ENCODE results near the gene CEBPB.
"Not testable (repeated sequence)": the region's sequence is repeated elsewhere in the genome, so short reads cannot be mapped to it uniquely, and the experiment has no call there.

Gene CEBPB

DNA sequence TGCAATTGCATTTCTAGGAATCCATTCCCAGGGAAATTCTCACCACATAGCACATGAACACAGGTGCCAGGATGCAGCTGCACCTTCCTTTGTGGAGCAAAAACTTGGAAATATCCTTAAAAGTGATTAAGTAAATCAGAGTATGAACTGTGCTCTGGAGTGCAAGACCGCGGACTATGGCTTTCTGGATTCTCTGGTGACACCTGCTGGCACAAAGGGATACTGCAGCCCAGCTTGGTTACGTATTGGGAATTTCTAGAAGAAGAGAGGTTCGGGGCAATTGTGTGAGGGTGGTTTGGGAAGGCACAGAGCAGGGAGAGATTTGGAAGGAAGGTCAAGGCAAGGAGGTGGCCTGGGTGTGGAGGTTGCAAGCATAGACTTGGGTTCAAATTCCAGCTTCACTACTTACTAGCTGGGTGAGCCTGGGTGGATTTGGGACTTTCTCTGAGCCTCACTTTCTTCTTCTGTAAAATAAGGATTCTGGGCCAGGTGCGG, 21.3 kb upstream of the CEBPB start:
- DNase-seq (ENCODE audit: low read depth), result peak; percentile 86

DNA sequence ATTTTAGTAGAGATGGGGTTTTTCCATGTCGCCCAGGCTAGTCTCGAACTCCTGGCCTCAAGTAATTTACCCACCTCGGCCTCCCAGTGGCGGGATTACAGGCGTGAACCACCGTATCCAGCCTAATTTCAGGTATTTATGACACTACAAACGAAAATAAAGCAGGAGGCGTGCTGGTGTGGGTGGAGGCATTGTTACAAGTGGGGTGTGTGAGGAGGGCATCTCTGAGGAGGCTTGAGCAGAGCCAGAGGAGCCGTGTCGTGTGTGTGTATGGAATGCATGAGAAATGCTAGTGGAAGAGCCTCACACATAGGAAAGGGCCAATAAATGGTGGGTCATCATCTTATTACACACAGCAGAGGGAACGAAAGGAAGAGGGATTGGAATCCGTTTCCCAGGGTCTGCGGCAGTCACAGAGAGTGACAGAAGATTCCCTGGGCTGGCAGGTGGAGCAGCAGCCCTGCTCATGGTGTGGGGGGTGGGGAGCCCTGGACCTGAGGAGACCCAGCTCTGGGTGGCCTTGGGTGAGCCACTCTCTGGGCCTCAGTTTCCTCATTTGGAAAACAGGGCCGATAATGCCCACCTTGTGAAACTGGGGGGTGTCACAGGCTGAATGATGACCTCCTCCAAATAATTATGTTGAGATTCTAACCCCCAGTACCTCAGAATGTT, 19.9 kb upstream of the CEBPB start:
- DNase-seq (ENCODE audit: low read depth), result no peak

DNA sequence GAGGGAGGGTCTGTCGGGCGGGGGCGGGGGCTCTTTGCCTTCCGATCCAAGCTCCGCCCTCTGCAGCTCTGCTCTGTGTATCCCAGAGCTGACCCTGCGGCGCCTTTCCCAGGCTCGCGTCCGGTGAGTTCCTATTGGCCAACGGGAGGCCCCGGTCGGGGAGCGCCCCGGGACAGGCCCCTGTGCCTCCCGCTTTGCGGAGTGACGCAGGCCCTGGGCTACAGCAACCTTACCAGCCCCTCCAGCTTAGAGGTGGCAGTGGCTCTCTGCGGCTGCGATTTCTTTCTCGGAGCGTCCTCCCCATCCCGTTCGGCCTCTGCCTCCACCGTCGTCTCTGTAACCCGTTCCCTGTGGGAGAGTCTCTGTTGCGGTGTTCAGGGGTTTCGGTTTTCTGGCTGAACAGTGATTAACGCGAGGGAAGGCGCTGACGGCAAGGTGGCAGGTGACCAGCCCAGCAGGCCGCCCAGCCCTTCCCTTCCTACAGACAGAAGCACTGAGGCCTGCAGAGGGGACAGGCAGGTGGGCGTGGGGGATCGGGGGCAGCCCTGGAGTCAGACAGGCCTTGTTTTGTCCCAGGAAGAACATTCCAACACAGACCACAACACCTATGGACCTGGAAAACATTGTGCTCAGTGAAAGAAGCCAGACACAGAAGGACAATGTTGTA, 18.1 kb upstream of the CEBPB start:
- DNase-seq (ENCODE audit: low read depth), result peak; percentile 87

DNA sequence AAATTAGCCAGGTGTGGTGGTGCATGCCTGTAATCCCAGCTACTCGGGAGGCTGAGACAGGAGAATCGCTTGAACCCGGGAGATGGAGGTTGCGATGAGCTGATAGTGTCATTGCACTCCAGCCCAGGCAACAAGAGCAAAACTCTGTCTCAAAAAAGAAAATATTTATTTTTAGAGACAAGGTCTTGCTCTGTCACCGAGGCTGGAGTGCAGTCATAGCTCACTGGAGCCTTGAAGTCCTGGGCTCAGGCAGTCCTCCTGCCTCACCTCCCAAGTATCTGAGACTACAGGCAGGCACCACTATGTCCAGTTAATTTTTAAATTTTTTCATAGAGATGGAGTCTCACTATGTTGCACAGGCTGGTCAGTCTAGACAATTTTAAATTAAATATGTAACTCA, 16.2 kb upstream of the CEBPB start:
- DNase-seq (ENCODE audit: low read depth), result no peak

DNA sequence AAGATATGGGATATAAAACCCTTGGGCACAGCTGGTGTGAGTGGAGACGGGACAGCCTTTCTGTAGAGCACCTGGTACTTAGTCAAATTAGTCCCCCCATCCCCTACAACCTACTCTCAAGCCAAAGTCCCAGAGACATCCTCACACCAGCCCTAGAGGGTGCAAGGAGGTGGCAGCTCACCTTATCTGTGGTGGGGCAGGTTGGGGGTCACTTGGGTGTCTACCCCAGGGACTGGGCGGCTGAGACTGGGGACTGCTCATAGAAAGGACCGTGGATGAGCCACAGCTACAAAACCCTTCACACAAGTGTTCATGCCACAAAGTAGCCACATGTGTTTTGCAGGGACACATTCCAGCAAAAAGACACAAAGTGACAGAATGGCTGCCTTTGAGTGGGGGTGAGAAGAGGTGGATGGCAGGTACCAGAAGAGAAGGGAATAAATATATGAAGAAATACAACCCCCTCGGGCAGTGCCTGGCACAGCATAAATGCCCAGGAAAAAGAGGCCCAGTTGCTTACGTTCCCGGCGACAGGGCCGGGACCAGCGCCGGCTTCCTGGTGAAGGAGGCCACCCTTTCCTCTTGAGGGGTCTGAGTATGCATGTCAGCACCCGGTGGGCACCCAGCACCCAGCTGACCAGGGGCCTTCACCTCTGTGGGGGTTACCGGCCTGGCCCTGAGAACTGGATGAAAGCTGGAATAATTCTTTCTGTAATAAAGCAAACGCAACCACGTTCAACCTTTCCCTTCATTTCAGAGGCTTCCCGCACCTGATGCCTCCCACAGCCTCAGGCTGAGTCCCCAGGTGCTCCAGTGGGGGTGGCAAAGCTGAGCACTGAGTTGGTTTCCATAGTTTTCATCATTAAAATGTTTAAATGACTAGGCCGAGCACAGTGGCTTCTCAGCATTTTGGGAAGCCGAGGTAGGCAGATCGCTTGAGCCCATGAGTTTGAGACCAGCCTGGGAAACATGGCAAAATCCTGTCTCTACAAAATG, 14.4 kb upstream of the CEBPB start:
- DNase-seq (ENCODE audit: low read depth), result no peak

DNA sequence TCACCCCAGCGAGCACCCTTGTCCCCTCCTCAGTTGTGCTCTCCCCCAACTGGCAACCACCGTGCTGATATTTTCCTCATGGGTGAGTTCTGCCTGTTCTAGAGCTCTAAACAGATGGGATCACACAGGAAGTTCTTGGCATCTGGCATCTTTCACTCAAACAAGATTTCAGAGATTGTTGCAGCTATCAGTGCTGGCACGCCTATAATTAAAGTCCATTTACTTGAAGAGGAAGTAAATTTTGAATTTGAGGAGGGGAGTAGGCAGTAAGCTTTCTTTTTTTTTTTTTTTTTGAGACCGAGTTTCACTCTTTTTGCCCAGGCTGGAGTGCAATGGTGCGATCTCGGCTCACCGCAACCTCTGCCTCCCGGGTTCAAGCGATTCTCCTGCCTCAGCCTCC, 12.0 kb upstream of the CEBPB start:
- DNase-seq (ENCODE audit: low read depth), result not testable (repeated sequence)

DNA sequence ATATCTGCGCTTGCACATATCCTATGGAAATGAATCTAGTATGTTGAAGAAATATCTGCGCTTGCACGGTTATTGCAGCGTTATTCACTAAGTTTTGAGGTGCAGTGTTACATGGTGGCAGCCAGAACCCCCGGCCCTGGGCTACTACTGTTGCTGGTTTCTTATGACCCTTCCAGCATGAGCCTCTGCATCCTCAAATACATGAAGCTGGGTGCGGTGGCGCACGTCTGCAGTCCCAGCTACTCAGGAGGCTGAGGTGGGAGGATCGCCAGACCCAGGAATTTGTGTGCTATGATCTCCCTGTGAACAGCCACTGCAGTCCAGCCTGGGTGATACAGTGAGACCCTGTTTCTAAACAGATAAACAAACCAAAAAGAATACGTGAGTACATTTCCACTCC, 9.3 kb upstream of the CEBPB start:
- DNase-seq (ENCODE audit: low read depth), result no peak

DNA sequence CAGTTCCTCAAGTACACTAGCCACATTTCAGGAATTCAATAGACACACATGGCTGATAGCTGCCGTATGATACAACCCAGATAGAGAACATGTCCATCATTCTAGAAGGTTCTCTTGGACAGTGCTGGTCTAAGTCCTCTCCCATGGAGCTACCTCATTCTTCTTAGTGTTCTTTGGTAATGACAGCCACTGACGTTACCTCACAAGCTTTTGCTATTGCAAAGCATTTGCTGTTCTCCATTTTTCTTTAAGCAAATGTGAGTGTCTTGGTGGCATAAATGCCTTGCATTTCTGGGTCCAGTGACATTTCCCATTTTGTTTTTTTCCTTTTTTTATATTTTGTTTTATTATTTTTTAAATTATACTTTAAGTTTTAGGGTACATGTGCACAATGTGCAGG, 8.3 kb upstream of the CEBPB start:
- DNase-seq (ENCODE audit: low read depth), result no peak

DNA sequence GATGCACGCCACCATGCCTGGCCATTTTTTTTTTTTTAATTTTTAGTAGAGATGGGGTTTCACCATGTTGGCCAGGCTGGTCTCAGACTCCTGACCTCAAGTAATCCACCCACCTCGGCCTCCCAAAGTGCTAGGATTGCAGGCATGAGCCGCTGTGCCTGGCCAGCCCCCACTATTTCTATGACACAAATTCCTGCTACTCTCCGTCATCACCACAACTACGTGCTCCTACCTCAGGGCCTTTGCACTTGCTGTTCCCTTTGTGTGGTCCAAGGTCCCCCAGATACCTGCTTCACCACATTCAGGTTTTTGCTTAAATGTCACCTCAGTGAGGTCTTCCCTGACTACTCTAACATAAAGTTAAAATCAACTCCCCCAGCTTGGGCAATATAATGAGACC, 5.2 kb upstream of the CEBPB start:
- DNase-seq (ENCODE audit: low read depth), result no peak

DNA sequence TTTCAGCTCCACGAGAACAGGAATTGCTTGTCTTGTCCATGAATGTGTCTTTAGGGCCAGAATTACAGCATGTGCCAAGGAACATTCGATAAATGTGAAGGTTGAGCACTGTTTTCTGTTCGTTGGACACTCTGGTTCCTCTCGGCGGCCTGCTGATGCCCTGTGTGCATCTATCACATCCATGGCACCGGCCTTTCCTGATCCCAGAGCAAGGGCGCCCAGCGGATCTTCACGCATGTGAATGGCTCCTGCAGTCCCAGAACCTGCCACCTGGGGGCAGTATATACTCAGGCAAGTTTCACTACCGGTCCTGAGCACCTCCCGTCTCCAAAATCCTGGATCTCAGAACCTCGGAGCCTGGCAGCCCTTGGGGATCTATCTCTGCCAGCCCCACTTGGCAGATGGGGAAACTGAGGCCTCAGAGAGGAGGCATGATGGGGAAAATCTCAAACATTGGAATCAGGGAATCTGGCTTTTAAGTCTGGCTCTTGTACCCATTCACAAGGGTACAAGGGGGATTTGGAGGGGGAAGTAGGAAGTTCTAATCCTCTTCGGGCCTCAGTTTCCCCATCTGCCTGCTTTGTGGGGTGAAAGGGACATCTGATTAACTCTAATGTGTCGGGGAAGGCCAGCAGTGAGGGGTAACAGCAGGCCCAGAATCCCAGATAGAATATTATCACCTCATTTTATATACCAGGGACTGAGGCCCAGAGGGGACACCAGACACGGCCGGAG, 4.3 kb upstream of the CEBPB start:
- peak; percentile 92 for DNase-seq (ENCODE audit: low read depth)

DNA sequence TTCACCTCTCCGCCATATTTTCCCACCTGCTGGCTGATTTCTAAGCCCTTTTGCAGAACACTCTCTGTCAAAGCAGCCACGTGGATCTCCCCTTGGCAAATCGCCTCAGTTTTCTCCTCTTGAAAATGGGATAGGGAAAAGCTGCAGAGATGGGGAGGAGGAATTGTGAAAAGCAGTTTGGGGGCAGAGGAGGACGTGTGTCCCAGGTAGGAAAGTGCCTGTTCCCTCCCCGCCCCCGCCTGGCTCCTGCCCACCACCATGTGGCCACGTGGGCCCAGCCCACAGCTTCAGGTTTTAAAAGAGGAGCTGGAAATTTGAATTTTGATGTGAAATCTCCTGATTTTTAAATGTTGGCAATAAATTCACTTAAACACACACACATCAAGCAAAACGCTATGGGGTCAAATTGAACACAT, 3.6 kb upstream of the CEBPB start:
- DNase-seq (ENCODE audit: low read depth), result no peak

DNA sequence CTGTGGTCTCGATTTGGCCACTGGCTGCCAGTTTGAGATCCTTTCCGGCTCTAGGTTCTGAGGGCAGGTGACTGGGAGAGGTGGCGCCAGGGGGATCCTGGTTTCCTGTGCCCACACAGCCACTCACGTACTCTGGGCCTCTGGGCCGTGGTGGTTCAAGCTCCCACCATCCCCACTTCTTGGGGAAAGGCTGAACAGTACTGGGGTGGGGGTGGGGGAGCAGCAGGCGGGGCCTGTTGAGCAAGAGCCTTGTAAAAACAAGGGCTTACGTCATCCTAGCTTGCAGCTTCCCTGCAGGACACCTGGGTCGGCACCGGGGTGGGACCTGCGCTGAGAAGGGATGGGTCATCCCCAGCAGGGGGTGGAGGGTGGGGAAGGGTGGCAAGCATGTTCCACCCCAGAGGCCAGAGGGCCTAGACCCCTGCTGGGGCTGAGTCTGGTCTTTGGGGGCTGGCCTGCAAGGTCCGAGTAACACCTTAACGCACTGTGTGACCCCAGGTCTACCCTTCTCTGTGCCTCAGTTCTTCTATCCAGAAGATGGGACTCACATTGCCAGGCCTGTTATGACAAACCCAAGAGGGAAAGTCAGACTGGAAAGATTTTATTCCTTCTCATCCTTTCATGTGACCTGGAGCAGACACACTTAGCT, 3.1 kb upstream of the CEBPB start:
- DNase-seq (ENCODE audit: low read depth), result peak; percentile 47

DNA sequence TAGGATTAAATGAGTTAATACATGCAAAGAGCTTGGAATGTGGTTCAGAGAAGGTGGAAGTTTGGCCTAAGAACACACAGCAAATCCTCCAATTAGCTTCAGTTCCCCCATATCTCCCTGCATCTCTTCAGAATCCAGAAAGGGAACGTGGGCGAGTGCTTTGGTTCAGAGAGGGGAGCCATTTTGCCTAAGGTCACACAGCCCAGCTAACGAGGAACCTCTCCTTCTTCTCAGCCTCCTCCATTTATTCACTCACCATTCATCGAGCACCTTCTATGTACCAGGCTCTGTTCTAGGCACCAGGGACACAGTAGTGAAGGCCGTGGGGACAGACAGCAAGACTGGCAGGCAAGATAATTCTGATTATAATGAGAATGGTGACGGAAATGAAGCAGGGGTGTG, 2.3 kb upstream of the CEBPB start:
- no peak for DNase-seq (ENCODE audit: low read depth)

DNA sequence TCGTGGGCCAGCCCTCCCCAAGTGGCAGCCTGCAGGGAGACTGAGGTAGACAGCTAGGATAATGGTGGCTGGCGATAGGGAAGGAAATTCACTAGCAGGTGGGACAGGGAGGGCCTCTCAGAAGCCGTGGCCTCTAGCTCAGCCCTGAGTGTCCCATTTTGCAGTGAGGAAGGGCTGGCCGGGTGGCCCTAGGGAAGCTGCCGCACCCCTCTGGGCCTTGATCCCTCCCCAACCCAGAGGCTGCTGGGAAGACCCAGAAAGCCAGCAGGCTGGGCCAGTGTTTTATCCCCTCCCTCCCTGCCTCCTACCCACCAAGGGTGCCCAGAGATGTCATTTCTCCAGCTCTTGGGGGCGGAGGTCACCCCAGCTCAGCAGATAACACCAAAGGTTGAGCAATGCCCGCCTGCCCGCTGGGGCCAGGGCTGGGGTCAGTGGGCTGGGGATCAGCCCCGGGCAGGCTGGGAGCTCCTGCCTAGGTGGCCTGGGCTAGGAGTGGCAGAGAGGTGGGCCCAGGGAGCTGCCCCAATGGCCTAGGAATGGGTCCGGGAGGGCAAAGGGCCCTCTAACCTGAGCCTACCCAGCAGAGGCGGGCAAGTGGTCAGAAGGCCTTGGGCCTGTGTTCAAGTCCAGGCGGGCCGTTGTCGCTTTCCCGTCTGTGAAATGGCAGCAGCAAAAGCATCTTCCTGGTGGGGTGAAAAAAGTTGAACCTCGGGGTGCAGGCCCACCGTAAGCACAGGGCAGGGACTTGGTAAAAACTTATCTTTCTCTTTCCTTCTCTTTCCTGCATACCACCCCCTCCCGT, 1.6 kb upstream of the CEBPB start:
- DNase-seq (ENCODE audit: low read depth), result no peak

DNA sequence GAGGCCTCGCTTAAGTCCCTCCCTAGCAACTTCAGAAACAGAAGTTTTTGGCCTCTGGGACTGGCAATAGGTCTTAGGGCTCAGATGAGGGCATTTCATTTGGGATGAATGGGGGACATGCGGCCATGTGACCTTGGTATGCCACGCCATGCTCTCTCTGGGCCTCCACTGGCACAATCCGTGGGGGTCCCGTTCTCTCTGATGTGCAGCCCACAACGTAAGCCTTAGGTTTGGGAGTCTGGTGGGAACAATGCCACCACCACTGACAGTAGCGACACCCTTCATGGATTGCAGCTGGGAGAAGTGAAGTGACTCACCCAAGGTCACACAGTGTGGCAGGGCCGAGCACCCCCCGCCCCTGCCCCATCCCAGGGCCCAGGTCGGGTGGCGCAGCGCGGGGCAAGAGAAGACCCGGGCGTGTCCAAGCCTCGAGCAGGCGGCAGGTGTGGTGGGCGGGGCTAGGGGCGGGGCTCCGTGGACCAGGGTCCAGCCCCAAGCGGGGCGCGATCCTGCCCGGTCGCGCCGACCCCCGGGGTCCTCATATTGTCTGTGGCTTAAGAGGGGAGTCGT, 864 bp upstream of the CEBPB start:
- DNase-seq (ENCODE audit: low read depth), result peak; percentile 29

DNA sequence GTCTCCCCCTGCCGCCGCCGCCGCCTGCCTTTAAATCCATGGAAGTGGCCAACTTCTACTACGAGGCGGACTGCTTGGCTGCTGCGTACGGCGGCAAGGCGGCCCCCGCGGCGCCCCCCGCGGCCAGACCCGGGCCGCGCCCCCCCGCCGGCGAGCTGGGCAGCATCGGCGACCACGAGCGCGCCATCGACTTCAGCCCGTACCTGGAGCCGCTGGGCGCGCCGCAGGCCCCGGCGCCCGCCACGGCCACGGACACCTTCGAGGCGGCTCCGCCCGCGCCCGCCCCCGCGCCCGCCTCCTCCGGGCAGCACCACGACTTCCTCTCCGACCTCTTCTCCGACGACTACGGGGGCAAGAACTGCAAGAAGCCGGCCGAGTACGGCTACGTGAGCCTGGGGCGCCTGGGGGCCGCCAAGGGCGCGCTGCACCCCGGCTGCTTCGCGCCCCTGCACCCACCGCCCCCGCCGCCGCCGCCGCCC, 474 bp downstream of the CEBPB start:
- peak; percentile 66 for DNase-seq (ENCODE audit: low read depth)

DNA sequence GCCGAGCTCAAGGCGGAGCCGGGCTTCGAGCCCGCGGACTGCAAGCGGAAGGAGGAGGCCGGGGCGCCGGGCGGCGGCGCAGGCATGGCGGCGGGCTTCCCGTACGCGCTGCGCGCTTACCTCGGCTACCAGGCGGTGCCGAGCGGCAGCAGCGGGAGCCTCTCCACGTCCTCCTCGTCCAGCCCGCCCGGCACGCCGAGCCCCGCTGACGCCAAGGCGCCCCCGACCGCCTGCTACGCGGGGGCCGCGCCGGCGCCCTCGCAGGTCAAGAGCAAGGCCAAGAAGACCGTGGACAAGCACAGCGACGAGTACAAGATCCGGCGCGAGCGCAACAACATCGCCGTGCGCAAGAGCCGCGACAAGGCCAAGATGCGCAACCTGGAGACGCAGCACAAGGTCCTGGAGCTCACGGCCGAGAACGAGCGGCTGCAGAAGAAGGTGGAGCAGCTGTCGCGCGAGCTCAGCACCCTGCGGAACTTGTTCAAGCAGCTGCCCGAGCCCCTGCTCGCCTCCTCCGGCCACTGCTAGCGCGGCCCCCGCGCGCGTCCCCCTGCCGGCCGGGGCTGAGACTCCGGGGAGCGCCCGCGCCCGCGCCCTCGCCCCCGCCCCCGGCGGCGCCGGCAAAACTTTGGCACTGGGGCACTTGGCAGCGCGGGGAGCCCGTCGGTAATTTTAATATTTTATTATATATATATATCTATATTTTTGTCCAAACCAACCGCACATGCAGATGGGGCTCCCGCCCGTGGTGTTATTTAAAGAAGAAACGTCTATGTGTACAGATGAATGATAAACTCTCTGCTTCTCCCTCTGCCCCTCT, 1.1 kb downstream of the CEBPB start:
- peak; percentile 71 for DNase-seq (ENCODE audit: low read depth)

DNA sequence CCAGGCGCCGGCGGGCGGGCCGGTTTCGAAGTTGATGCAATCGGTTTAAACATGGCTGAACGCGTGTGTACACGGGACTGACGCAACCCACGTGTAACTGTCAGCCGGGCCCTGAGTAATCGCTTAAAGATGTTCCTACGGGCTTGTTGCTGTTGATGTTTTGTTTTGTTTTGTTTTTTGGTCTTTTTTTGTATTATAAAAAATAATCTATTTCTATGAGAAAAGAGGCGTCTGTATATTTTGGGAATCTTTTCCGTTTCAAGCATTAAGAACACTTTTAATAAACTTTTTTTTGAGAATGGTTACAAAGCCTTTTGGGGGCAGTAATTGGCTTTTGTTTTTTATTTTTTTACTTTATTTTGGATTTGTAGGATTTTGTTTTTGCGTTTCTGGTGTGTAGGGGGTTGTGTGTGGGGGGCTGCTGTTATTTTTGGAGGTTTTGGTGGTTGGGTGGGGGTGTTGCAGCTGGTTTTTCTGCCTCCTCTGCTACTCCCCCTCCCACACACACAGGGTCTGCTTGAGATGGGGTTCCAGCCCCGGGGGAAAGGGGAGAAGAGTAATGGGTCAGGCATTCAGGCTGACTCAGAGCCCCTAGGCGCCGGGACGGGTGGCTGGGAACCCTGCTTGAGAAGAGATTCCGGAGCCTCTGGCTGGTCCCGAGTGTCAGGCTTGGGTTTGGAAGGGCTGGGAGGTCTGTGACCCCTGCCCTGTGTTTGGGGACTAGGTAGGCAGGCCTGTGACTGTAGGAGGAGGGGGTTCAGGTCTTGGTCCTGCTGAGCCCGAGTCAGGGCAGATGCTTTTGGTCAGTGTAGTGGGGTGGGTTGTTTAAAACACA, 2.0 kb downstream of the CEBPB start:
- DNase-seq (ENCODE audit: low read depth), result peak; percentile 98

All from ELR (cell line).